KMS-11 (cell line): Measurements from ENCODE around the gene TXNL1.

ENCODE experiments used
- H2AFZ ChIP-seq: fragments of 200-600 bp; sonication (generic); 2 replicates; pipeline ENCODE4 v1.6.1; 2016; ENCODE audit warnings: antibody characterized with exemption, mixed run types, low read depth
- H3K27ac ChIP-seq: fragments of 200-600 bp; sonication (generic); 2 replicates; pipeline ENCODE4 v1.6.1; 2016; ENCODE audit warnings: mild to moderate bottlenecking, mixed run types
- H3K27me3 ChIP-seq: fragments of 200-600 bp; sonication (generic); 2 replicates; pipeline ENCODE4 v1.6.1; 2017; ENCODE audit warnings: mild to moderate bottlenecking, low read depth, mixed run types, moderate library complexity; ENCODE audit not compliant: insufficient read depth
- H3K36me3 ChIP-seq: fragments of 200-600 bp; sonication (generic); 2 replicates; pipeline ENCODE4 v1.6.1; 2017; ENCODE audit warnings: mild to moderate bottlenecking, mixed run types; ENCODE audit not compliant: insufficient read depth
- H3K4me1 ChIP-seq: fragments of 200-600 bp; sonication (generic); 2 replicates; pipeline ENCODE4 v1.6.1; 2016; ENCODE audit warnings: mild to moderate bottlenecking, low read depth, mixed run types; ENCODE audit not compliant: poor library complexity, severe bottlenecking
- H3K4me2 ChIP-seq: fragments of 200-600 bp; sonication (generic); 2 replicates; pipeline ENCODE4 v1.7.0; 2016; ENCODE audit warnings: mild to moderate bottlenecking, mixed run types
- H3K4me3 ChIP-seq: fragments of 200-600 bp; sonication (generic); IDR thresholded peaks from 2 replicates; pipeline ENCODE4 v1.6.1; 2017; ENCODE audit warnings: low read depth, low read length, mixed read lengths; ENCODE audit not compliant: insufficient read depth
- H3K79me2 ChIP-seq: fragments of 200-600 bp; sonication (generic); 2 replicates; pipeline ENCODE4 v1.6.1; 2016; ENCODE audit warnings: low read depth, mixed run types; ENCODE audit not compliant: insufficient read depth
- H3K9ac ChIP-seq: fragments of 200-600 bp; sonication (generic); 2 replicates; pipeline ENCODE4 v1.6.1; 2016; ENCODE audit warnings: mild to moderate bottlenecking, mixed run types
- H4K20me1 ChIP-seq: fragments of 200-600 bp; sonication (generic); 2 replicates; pipeline ENCODE4 v1.6.1; 2016; ENCODE audit warnings: mild to moderate bottlenecking, mixed run types; ENCODE audit not compliant: insufficient read depth
- CTCF ChIP-seq: fragments of 200-600 bp; sonication (generic); conservative IDR thresholded peaks from 2 replicates; pipeline ENCODE4 v1.6.1; 2017; ENCODE audit warnings: low read depth, mild to moderate bottlenecking, antibody characterized with exemption, low read length, moderate library complexity, mixed read lengths

TXNL1 gene

GRCh38 chr18:56672981-56673380, 34.6 kb upstream of the TXNL1 start:
- Histone ChIP-seq H3K4me2 (no peak overlapping the region), H3K79me2 (no peaks in the 10 kb centered on the region), H3K27ac (no peak overlapping the region), H2AFZ (no peak overlapping the region), H4K20me1 (no peaks in the 10 kb centered on the region), H3K4me3 (no peak overlapping the region), H3K36me3 (no peaks in the 10 kb centered on the region), H3K27me3 (no peaks in the 10 kb centered on the region), H3K9ac (no peak overlapping the region), H3K4me1 (peaks cover 10% of the 10 kb centered on the region)
- no peak for TF ChIP-seq CTCF

- Histone ChIP-seq H3K79me2 (no peaks in the 10 kb centered on the region), H3K9ac (no peak overlapping the region), H3K36me3 (no peaks in the 10 kb centered on the region), H3K4me1 (peaks cover 10% of the 10 kb centered on the region), H3K27ac (no peak overlapping the region), H3K27me3 (no peaks in the 10 kb centered on the region), H4K20me1 (no peaks in the 10 kb centered on the region), H2AFZ (no peak overlapping the region), H3K4me3 (no peak overlapping the region), H3K4me2 (no peak overlapping the region)
- TF ChIP-seq CTCF, result no peak
Measured at GRCh38 chr18:56672391-56672790, 34.0 kb upstream of the TXNL1 start.

- H3K4me1 ChIP-seq, result no peaks in the 10 kb centered on the region
- no peak overlapping the region for H3K4me3 ChIP-seq
- no peak overlapping the region for H3K4me2 ChIP-seq
- TF ChIP-seq CTCF, result no peak
- H3K27me3 ChIP-seq, result no peaks in the 10 kb centered on the region
- peaks cover 34% of the 10 kb centered on the region; the same call in 1 of the 2 replicates for H3K79me2 ChIP-seq
- no peak overlapping the region for H3K27ac ChIP-seq
- H4K20me1 ChIP-seq, result no peaks in the 10 kb centered on the region
- H2AFZ ChIP-seq, result no peak overlapping the region
- H3K9ac ChIP-seq, result no peak overlapping the region
- H3K36me3 ChIP-seq, result no peaks in the 10 kb centered on the region
Measured at GRCh38 chr18:56662902-56663301, 24.5 kb upstream of the TXNL1 start.

GRCh38 chr18:56662502-56662901, 24.1 kb upstream of the TXNL1 start:
- peaks cover 38% of the 10 kb centered on the region; the same call in 1 of the 2 replicates for H3K79me2 ChIP-seq

More at GRCh38 chr18:56662502-56662901, 24.1 kb upstream of the TXNL1 start:
- H3K4me1 ChIP-seq, result no peaks in the 10 kb centered on the region
- no peak overlapping the region for H3K9ac ChIP-seq
- H3K4me3 ChIP-seq, result no peak overlapping the region
- no peak overlapping the region for H2AFZ ChIP-seq
- no peak overlapping the region for H3K4me2 ChIP-seq
- TF ChIP-seq CTCF, result no peak
- no peaks in the 10 kb centered on the region for H3K27me3 ChIP-seq
- H3K36me3 ChIP-seq, result no peaks in the 10 kb centered on the region
- no peaks in the 10 kb centered on the region for H4K20me1 ChIP-seq
- H3K27ac ChIP-seq, result no peak overlapping the region
